HepG2 (cell line): ENCODE data around the gene PSENEN. TPM values are rescaled to one million over a fixed set of nuclear protein-coding genes. Genes with fewer than 3 reads are reported as not detected.

ENCODE experiments used
- AHR ChIP-seq: IDR thresholded peaks from 2 replicates; pipeline ENCODE4 v1.6.1; 2018; ENCODE audit warnings: missing genetic modification reagents, missing compliant biosample characterization
- ARNT ChIP-seq: fragments of 450-650 bp; IDR thresholded peaks from 2 replicates; pipeline ENCODE4 v1.6.1; 2017
- BORCS8-MEF2B ChIP-seq: sonication (generic); formaldehyde crosslinking; IDR thresholded peaks from 2 replicates; pipeline ENCODE4 v1.8.0; 2022; ENCODE audit warnings: mild to moderate bottlenecking, missing genetic modification reagents
- CBFB ChIP-seq: sonication (generic); formaldehyde crosslinking; IDR thresholded peaks from 2 replicates; pipeline ENCODE4 v1.4.0; 2020; ENCODE audit warnings: missing genetic modification reagents
- DR1 ChIP-seq: sonication (generic); formaldehyde crosslinking; IDR thresholded peaks from 2 replicates; pipeline ENCODE4 v1.8.0; 2021; ENCODE audit warnings: mild to moderate bottlenecking, missing genetic modification reagents, inconsistent platforms
- E2F5 ChIP-seq: sonication (generic); formaldehyde crosslinking; conservative IDR thresholded peaks from 2 replicates; pipeline ENCODE4 v1.4.0; 2020; ENCODE audit warnings: missing genetic modification reagents
- HNF1B ChIP-seq: sonication (generic); formaldehyde crosslinking; IDR thresholded peaks from 2 replicates; pipeline ENCODE4 v1.5.1; 2020; ENCODE audit warnings: mild to moderate bottlenecking, moderate library complexity, missing genetic modification reagents
- HOMEZ ChIP-seq: IDR thresholded peaks from 2 replicates; pipeline ENCODE4 v1.6.1; 2016; ENCODE audit warnings: low read depth
- MXD1 ChIP-seq: sonication (generic); formaldehyde crosslinking; IDR thresholded peaks from 2 replicates; pipeline ENCODE4 v1.4.0; 2020; ENCODE audit warnings: mild to moderate bottlenecking, missing genetic modification reagents
- PHB2 ChIP-seq: fragments of 450-650 bp; IDR thresholded peaks from 2 replicates; pipeline ENCODE4 v1.6.1; 2018; ENCODE audit not compliant: partially characterized antibody
- SP2 ChIP-seq: sonication (generic); formaldehyde crosslinking; IDR thresholded peaks from 2 replicates; pipeline ENCODE4 v1.5.1; 2020; ENCODE audit warnings: mild to moderate bottlenecking, missing genetic modification reagents
- ZBTB7B ChIP-seq: sonication (generic); formaldehyde crosslinking; IDR thresholded peaks from 2 replicates; pipeline ENCODE4 v1.4.0; 2020; ENCODE audit warnings: missing genetic modification reagents
- ZMYM3 ChIP-seq: sonication (generic); formaldehyde crosslinking; IDR thresholded peaks from 2 replicates; pipeline ENCODE4 v1.5.1; 2020; ENCODE audit warnings: mild to moderate bottlenecking, missing genetic modification reagents
- ZNF260 ChIP-seq: sonication (generic); formaldehyde crosslinking; IDR thresholded peaks from 2 replicates; pipeline ENCODE4 v1.4.0; 2020; ENCODE audit warnings: missing genetic modification reagents, low read depth, mild to moderate bottlenecking, borderline replicate concordance
- ZSCAN21 ChIP-seq: sonication (generic); formaldehyde crosslinking; IDR thresholded peaks from 2 replicates; pipeline ENCODE4 v1.8.0; 2022; ENCODE audit warnings: mild to moderate bottlenecking, missing genetic modification reagents, moderate library complexity, borderline replicate concordance
- ZZZ3 ChIP-seq: sonication (generic); formaldehyde crosslinking; IDR thresholded peaks from 2 replicates; pipeline ENCODE4 v1.4.0; 2020; ENCODE audit warnings: missing genetic modification reagents, mild to moderate bottlenecking, borderline replicate concordance
- polyA plus RNA-seq, 8 experiments: library from polyadenylated mRNA; depleted of rRNA in 3 of 8; stranded (reverse) in 7 of 8; unstranded in 1 of 8; fragments of >200 nt; fragmentation: Illumina TruSeq in 4 of 8; extraction: Trizol in 4 of 8; gene quantifications; 2 replicates each; pipeline versions ENCODE4 v1.2.1 to v1.2.3, GENCODE V29; 2011 to 2016; ENCODE audit warnings: low read depth in 4 of 8, missing spikeins in 1 of 8, mixed read lengths in 1 of 8; ENCODE audit not compliant: insufficient read depth in 1 of 8
- total RNA-seq, 5 experiments: library from RNA; depleted of rRNA; stranded (reverse); fragments of >200 nt; fragmentation: Illumina TruSeq; extraction: Trizol; gene quantifications; 2 replicates each; pipeline ENCODE4 v1.2.3, GENCODE V29; 2016; ENCODE audit warnings: low read depth in 1 of 5
- TF ChIP-seq, protein P1 (sequence below), 2 experiments: sonication (generic) in 1 of 2; formaldehyde crosslinking in 1 of 2; IDR thresholded peaks; 2 replicates each; pipeline versions ENCODE4 v1.4.0 to v1.6.1; 2016 to 2020; ENCODE audit warnings: borderline replicate concordance in 1 of 2, low read depth in 1 of 2, mild to moderate bottlenecking in 1 of 2, missing genetic modification reagents in 1 of 2
- TF ChIP-seq, protein P2 (sequence below): sonication (generic); formaldehyde crosslinking; IDR thresholded peaks from 2 replicates; pipeline ENCODE4 v1.4.0; 2020; ENCODE audit warnings: missing genetic modification reagents

The PSENEN gene
- total and polyA plus RNA-seq, 2 of the 13 experiments (the other 11 are each of a cell fraction or from before 2014, with no cell fraction given): 16.9 to 34.2 TPM

DNA sequence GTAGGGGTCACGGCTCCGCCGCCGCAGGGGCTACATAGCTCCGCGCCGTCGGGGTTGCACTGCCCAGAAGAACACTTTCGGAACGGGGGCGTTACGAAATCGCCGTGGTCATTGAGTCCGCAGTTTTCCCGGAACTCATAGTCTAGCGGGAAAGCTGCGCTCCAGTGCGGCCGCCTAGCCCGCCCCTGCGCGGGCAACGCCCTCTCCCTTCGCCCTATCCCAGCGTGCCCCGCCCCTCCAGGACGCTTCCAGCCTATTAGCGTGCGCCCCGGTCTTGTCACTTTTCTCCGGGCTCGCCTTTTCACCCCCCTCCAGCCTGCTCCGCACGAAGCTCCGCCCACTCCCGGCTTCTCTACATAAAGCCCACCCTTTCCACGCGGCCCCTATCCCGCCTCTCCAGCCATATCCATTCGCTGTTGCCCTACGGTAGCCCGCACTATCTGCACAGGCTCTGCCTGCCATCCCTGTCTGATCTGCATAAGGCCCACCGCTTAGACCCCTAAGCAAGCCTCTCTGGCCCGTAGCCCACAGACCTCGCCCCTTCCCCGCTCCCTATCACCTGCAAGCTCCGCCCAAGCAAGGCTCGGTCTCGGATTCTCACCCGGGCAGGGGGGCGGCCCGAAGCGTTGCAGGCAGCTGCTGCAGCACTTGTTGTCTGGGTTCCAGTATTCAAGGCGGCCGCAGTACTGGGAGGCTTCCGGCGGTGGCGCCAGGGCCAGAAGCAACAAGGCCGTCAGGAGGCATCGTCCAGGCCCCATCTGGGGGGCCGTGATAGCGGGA, 4.8 kb upstream of the PSENEN start (continued):
- TF ChIP-seq MXD1 (CRISPR knock-in tag): no peak; the same call in 1 of the 2 replicates
- TF ChIP-seq CBFB (CRISPR knock-in tag): peak; percentile 43; the same call in 1 of the 2 replicates
- TF ChIP-seq HOMEZ (CRISPR knock-in tag): 0 out of 2 replicates have a peak, but pooled peaks have one; percentile 15
- TF ChIP-seq, protein P1, sequence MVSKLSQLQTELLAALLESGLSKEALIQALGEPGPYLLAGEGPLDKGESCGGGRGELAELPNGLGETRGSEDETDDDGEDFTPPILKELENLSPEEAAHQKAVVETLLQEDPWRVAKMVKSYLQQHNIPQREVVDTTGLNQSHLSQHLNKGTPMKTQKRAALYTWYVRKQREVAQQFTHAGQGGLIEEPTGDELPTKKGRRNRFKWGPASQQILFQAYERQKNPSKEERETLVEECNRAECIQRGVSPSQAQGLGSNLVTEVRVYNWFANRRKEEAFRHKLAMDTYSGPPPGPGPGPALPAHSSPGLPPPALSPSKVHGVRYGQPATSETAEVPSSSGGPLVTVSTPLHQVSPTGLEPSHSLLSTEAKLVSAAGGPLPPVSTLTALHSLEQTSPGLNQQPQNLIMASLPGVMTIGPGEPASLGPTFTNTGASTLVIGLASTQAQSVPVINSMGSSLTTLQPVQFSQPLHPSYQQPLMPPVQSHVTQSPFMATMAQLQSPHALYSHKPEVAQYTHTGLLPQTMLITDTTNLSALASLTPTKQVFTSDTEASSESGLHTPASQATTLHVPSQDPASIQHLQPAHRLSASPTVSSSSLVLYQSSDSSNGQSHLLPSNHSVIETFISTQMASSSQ (IDR thresholded peaks at IDR 0.05; ENCODE audit: low read depth): no peak
- TF ChIP-seq, protein P1 (CRISPR knock-in tag; IDR thresholded peaks at IDR 0.05; ENCODE audit: borderline replicate concordance): no peak
- TF ChIP-seq AHR (CRISPR knock-in tag): peak; percentile 25; the same call in 1 of the 2 replicates
- TF ChIP-seq ZMYM3 (CRISPR knock-in tag): 0 out of 2 replicates have a peak, but pooled peaks have one; percentile 12
- TF ChIP-seq, protein P2, sequence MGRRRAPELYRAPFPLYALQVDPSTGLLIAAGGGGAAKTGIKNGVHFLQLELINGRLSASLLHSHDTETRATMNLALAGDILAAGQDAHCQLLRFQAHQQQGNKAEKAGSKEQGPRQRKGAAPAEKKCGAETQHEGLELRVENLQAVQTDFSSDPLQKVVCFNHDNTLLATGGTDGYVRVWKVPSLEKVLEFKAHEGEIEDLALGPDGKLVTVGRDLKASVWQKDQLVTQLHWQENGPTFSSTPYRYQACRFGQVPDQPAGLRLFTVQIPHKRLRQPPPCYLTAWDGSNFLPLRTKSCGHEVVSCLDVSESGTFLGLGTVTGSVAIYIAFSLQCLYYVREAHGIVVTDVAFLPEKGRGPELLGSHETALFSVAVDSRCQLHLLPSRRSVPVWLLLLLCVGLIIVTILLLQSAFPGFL: no peak
- TF ChIP-seq PHB2: no peak
- TF ChIP-seq ZNF260 (CRISPR knock-in tag): no peak
- peak; percentile 89 for TF ChIP-seq SP2 (CRISPR knock-in tag)
- peak; percentile 96 for TF ChIP-seq DR1
- TF ChIP-seq HNF1B: peak; percentile 81
- peak; percentile 59; the same call in 1 of the 2 replicates for TF ChIP-seq E2F5 (CRISPR knock-in tag)
- no peak for TF ChIP-seq ARNT
- TF ChIP-seq BORCS8-MEF2B (CRISPR knock-in tag): peak; percentile 38; the same call in 1 of the 2 replicates
- TF ChIP-seq ZBTB7B (CRISPR knock-in tag): peak; percentile 69
- no peak; the same call in 1 of the 2 replicates for TF ChIP-seq ZSCAN21 (CRISPR knock-in tag)
- TF ChIP-seq ZZZ3 (CRISPR knock-in tag): peak; percentile 55; the same call in 1 of the 2 replicates
